T1000 (cell line): ENCODE data around the gene SSNA1.

Experiments
- DNase-seq: peaks from one replicate; lab custom pipeline; 2025; ENCODE audit warnings: mixed read lengths; lab: John Stamatoyannopoulos, UW

The SSNA1 gene

GRCh38 chr9:137188490-137189296 lies at the start of gene SSNA1, which contains the start of gene ANAPC2:
SSNA1 (plus strand) TSS chr9:137188676; CDS start chr9:137188727, 51 bp downstream.
ANAPC2 (minus strand) TSS chr9:137188560; CDS start chr9:137188532, 28 bp downstream.
- DNase-seq: peak; percentile 88

- DNase-seq: no peak
Measured at GRCh38 chr9:137138722-137139467, 49.6 kb upstream of the SSNA1 start, which contains the start of gene GRIN1. GRIN1 (plus strand) TSS chr9:137139154; CDS start chr9:137139487, 333 bp downstream.

- no peak for DNase-seq
Measured at GRCh38 chr9:137139468-137140150, 48.9 kb upstream of the SSNA1 start.

- no peak for DNase-seq
Measured at GRCh38 chr9:137140151-137141012, 48.1 kb upstream of the SSNA1 start.

GRCh38 chr9:137141050-137141810 lies 47.2 kb upstream of the SSNA1 start:
- DNase-seq: no peak

- no peak for DNase-seq
Measured at GRCh38 chr9:137141976-137142936, 46.2 kb upstream of the SSNA1 start.

GRCh38 chr9:137143459-137143858 lies 45.0 kb upstream of the SSNA1 start:
- no peak for DNase-seq

- no peak for DNase-seq
Measured at GRCh38 chr9:137145731-137146526, 42.5 kb upstream of the SSNA1 start.

- DNase-seq: no peak
Measured at GRCh38 chr9:137146527-137146918, 42.0 kb upstream of the SSNA1 start.

GRCh38 chr9:137147091-137147792 lies 41.2 kb upstream of the SSNA1 start:
- no peak for DNase-seq

GRCh38 chr9:137147793-137148160 lies 40.7 kb upstream of the SSNA1 start:
- DNase-seq: no peak

GRCh38 chr9:137148242-137148641 lies 40.2 kb upstream of the SSNA1 start:
- no peak for DNase-seq

- no peak for DNase-seq
Measured at GRCh38 chr9:137148661-137149060, 39.8 kb upstream of the SSNA1 start.

- no peak for DNase-seq
Measured at GRCh38 chr9:137149363-137149762, 39.1 kb upstream of the SSNA1 start.

- DNase-seq: no peak
Measured at GRCh38 chr9:137149942-137150616, 38.4 kb upstream of the SSNA1 start.

GRCh38 chr9:137150617-137151457 lies 37.6 kb upstream of the SSNA1 start:
- peak; percentile 98 for DNase-seq
